ENCODE results near the gene ATP1A1. TPM values are rescaled to one million over a fixed set of nuclear protein-coding genes. Genes with fewer than 3 reads are reported as not detected.
A peak's percentile ranks its signal among the peaks of the same experiment; 100 is the strongest.

The ATP1A1 gene
- total RNA-seq, 3 donors from 2014 or later (not counting 1 experiment from before 2014, with no cell fraction given): 134 to 144 (median 140) TPM

- no peak overlapping the region for H3K4me3 Mint-ChIP-seq
- H3K27me3 Mint-ChIP-seq (ENCODE audit: low read depth in 2 of 2): no peaks in the 10 kb centered on the region
- no peaks in the 10 kb centered on the region for H3K36me3 Mint-ChIP-seq
- H3K27me3 ChIP-seq (ENCODE audit: control insufficient read depth, insufficient read depth, low read length): no peaks in the 10 kb centered on the region
- TF ChIP-seq, protein P1, sequence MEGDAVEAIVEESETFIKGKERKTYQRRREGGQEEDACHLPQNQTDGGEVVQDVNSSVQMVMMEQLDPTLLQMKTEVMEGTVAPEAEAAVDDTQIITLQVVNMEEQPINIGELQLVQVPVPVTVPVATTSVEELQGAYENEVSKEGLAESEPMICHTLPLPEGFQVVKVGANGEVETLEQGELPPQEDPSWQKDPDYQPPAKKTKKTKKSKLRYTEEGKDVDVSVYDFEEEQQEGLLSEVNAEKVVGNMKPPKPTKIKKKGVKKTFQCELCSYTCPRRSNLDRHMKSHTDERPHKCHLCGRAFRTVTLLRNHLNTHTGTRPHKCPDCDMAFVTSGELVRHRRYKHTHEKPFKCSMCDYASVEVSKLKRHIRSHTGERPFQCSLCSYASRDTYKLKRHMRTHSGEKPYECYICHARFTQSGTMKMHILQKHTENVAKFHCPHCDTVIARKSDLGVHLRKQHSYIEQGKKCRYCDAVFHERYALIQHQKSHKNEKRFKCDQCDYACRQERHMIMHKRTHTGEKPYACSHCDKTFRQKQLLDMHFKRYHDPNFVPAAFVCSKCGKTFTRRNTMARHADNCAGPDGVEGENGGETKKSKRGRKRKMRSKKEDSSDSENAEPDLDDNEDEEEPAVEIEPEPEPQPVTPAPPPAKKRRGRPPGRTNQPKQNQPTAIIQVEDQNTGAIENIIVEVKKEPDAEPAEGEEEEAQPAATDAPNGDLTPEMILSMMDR (IDR thresholded peaks at IDR 0.05): no peak
- H3K4me1 ChIP-seq (ENCODE audit: control insufficient read depth, insufficient read depth, low read length): no peaks in the 10 kb centered on the region
- H3K4me1 Mint-ChIP-seq: no peaks in the 10 kb centered on the region
- no peak overlapping the region for H3K27ac ChIP-seq (ENCODE audit: low read length)
- no peak overlapping the region for H3K4me3 ChIP-seq (ENCODE audit: low read length)
- no peak for DNase-seq
- no peak for ATAC-seq
- 85% methylated on average over 3 of the region's 3 CpGs for WGBS (ENCODE audit: insufficient coverage)
- no peak overlapping the region for H3K27ac Mint-ChIP-seq
- no peaks in the 10 kb centered on the region for H3K9me3 Mint-ChIP-seq
- no peaks in the 10 kb centered on the region for H3K36me3 ChIP-seq (ENCODE audit: control insufficient read depth, insufficient read depth, low read length)
- H3K9me3 ChIP-seq (ENCODE audit: control insufficient read depth, insufficient read depth, low read length): no peaks in the 10 kb centered on the region
- intact Hi-C loops (cut with micrococcal nuclease): no loop called here
These were observed 59.7 kb downstream of the ATP1A1 start for GRCh38 chr1:116432655-116433265.

GRCh38 chr1:116433275-116434257 is 60.5 kb downstream of the ATP1A1 start:
- no peak overlapping the region for H3K4me3 ChIP-seq (ENCODE audit: low read length)
- H3K27me3 ChIP-seq (ENCODE audit: control insufficient read depth, insufficient read depth, low read length): no peaks in the 10 kb centered on the region
- intact Hi-C loops (cut with micrococcal nuclease): no loop called here
- TF ChIP-seq, protein P1 (IDR thresholded peaks at IDR 0.05): no peak
- Mint-ChIP-seq H3K27ac (no peak overlapping the region), H3K4me3 (no peak overlapping the region), H3K9me3 (no peaks in the 10 kb centered on the region), H3K36me3 (no peaks in the 10 kb centered on the region), H3K4me1 (no peaks in the 10 kb centered on the region), H3K27me3 (ENCODE audit: low read depth in 2 of 2) (peaks cover 3 to 4% of the 10 kb centered on the region in 2 donors)
- no peaks in the 10 kb centered on the region for H3K4me1 ChIP-seq (ENCODE audit: control insufficient read depth, insufficient read depth, low read length)
- 89% methylated on average over 12 of the region's 13 CpGs for WGBS (ENCODE audit: insufficient coverage)
- no peak overlapping the region for H3K27ac ChIP-seq (ENCODE audit: low read length)
- H3K9me3 ChIP-seq (ENCODE audit: control insufficient read depth, insufficient read depth, low read length): no peaks in the 10 kb centered on the region
- DNase-seq (no peak), ATAC-seq (peak in 2 of 3 donors; percentile 30 to 33)
- H3K36me3 ChIP-seq (ENCODE audit: control insufficient read depth, insufficient read depth, low read length): no peaks in the 10 kb centered on the region

GRCh38 chr1:116434849-116435248 is 61.8 kb downstream of the ATP1A1 start:
- WGBS (ENCODE audit: insufficient coverage): 100% methylated on average over 2 of the region's 3 CpGs
- no peaks in the 10 kb centered on the region for H3K36me3 ChIP-seq (ENCODE audit: control insufficient read depth, insufficient read depth, low read length)
- Mint-ChIP-seq H3K36me3 (no peaks in the 10 kb centered on the region), H3K27ac (no peak overlapping the region), H3K4me1 (no peaks in the 10 kb centered on the region), H3K9me3 (no peaks in the 10 kb centered on the region), H3K27me3 (ENCODE audit: low read depth in 2 of 2) (peaks cover 6 to 15% of the 10 kb centered on the region in 2 donors), H3K4me3 (no peak overlapping the region)
- H3K9me3 ChIP-seq (ENCODE audit: control insufficient read depth, insufficient read depth, low read length): no peaks in the 10 kb centered on the region
- H3K27ac ChIP-seq (ENCODE audit: low read length): no peak overlapping the region
- ATAC-seq (no peak), DNase-seq (no peak)
- TF ChIP-seq, protein P1 (IDR thresholded peaks at IDR 0.05): no peak
- H3K27me3 ChIP-seq (ENCODE audit: control insufficient read depth, insufficient read depth, low read length): no peaks in the 10 kb centered on the region
- H3K4me3 ChIP-seq (ENCODE audit: low read length): no peak overlapping the region
- intact Hi-C loops (cut with micrococcal nuclease): loop anchor here (5.0 kb wide), 1 partner anchor 67 kb away; no protein-coding TSS in a partner anchor
- no peaks in the 10 kb centered on the region for H3K4me1 ChIP-seq (ENCODE audit: control insufficient read depth, insufficient read depth, low read length)

All from natural killer cell (primary cell).